Breast epithelium (tissue), 3 donors: ENCODE measurements around the gene LHFPL3.

Experiments
- POLR2A ChIP-seq: fragments of 450-650 bp; IDR thresholded peaks from one replicate; pipeline ENCODE4 v1.6.1; 2016; ENCODE audit warnings: antibody characterized with exemption, mild to moderate bottlenecking, moderate library complexity
- POLR2AphosphoS5 ChIP-seq, 3 donors: sonication (generic); formaldehyde crosslinking; IDR thresholded peaks; one replicate each; pipeline ENCODE4 v1.6.1; 2017; ENCODE audit warnings: antibody characterized with exemption in 3 of 3

GRCh38 chr7:104288137-104288536 lies 40.3 kb upstream of the LHFPL3 start:
- TF ChIP-seq POLR2AphosphoS5 (IDR thresholded peaks at IDR 0.05) (no peak), POLR2A (no peak)
